Measurements from ENCODE around the gene RAB20. TPM values are rescaled to one million over a fixed set of nuclear protein-coding genes. Genes with fewer than 3 reads are reported as not detected.

RAB20 gene
- total and polyA plus RNA-seq, 2 of the 8 experiments (the other 6 are each of a cell fraction or from before 2014, with no cell fraction given), result 14.8 to 27.9 TPM

DNA sequence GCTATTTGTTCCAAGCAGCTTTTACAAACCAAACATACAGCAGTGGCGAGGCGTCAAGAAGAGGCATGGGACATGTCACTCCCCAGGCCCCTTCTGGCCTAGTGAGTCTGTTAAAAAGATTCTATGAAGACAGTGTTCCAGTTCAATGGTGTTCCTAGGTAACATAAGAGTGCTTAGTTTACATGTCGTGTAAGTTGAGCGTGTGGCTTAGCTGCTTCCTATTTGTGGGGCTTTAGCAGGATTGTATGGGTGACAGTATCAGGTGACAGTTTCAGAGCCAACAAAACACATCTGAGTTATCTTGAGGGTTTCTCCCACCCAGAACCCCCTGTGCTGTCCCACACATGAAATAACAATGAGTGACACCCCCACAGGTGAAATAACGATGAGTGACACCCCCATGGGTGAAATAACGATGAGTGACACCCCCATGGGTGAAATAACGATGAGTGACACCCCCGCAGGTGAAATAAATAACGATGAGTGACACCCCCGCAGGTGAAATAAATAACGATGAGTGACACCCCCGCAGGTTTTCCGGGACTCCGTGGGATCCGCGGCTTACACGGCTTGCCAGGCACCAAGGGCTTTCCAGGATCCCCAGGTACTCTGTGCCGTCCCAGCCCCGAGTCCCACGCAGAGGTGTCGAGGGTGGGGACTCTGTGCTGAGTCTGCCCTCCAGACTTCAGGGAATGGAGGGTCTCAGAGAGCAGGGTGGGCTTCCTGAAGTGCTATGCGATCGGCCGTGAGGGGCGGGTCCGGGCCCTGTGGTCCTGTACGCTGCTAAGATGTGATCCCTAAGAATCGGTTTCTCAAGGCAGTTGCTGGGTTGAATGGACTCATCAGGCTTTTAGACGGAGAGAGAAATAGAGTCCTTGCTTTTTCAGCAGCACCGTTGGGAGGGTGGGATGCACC is 68.6 kb downstream of the RAB20 start (continued):
- TF ChIP-seq, protein P1, sequence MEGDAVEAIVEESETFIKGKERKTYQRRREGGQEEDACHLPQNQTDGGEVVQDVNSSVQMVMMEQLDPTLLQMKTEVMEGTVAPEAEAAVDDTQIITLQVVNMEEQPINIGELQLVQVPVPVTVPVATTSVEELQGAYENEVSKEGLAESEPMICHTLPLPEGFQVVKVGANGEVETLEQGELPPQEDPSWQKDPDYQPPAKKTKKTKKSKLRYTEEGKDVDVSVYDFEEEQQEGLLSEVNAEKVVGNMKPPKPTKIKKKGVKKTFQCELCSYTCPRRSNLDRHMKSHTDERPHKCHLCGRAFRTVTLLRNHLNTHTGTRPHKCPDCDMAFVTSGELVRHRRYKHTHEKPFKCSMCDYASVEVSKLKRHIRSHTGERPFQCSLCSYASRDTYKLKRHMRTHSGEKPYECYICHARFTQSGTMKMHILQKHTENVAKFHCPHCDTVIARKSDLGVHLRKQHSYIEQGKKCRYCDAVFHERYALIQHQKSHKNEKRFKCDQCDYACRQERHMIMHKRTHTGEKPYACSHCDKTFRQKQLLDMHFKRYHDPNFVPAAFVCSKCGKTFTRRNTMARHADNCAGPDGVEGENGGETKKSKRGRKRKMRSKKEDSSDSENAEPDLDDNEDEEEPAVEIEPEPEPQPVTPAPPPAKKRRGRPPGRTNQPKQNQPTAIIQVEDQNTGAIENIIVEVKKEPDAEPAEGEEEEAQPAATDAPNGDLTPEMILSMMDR (IDR thresholded peaks at IDR 0.05; ENCODE audit: control extremely low read depth in 1 of 3, insufficient read depth in 1 of 3, low read depth in 1 of 3, low read length in 3 of 3), result no peak
- TF ChIP-seq CBX8 (IDR thresholded peaks at IDR 0.05; ENCODE audit: borderline replicate concordance, low read depth, low read length) (no peak), KDM5A (IDR thresholded peaks at IDR 0.05; ENCODE audit: low read length) (no peak), HDAC2 (IDR thresholded peaks at IDR 0.05; ENCODE audit: borderline replicate concordance in 1 of 2, low read depth in 2 of 2, low read length in 2 of 2) (no peak), BCL11A (IDR thresholded peaks at IDR 0.05; ENCODE audit: low read depth in 2 of 2, low read length in 2 of 2) (no peak), CREB1 (IDR thresholded peaks at IDR 0.05) (no peak), POU5F1 (IDR thresholded peaks at IDR 0.05; ENCODE audit: low read depth, low read length) (no peak), JUN (IDR thresholded peaks at IDR 0.05; ENCODE audit: low read depth, low read length) (no peak), PHF8 (conservative IDR thresholded peaks at IDR 0.05; ENCODE audit: low read depth, low read length) (no peak)
